K562 treated with DMSO at 1 percent for 4 hours (cell line): Measurements from ENCODE around the gene SP2. TPM values are rescaled to one million over a fixed set of nuclear protein-coding genes. Genes with fewer than 3 reads are reported as not detected.

ENCODE experiments used
- total RNA-seq: library from RNA; unstranded; fragments of 300-600 nt; gene quantifications from 2 replicates; pipeline ENCODE4 v1.2.3, GENCODE V29; 2022; ENCODE audit not compliant: insufficient read depth

Gene SP2
- 14.9 and 15.0 TPM in 2 replicates for total RNA-seq

GRCh38 chr17:47895856-47896671 is at the start of gene SP2:
Gene SP2 (plus strand): TSS chr17:47896236. CDS start chr17:47896287, 51 bp downstream.

GRCh38 chr17:47850692-47851573 is 45.1 kb upstream of the SP2 start, which contains the start of gene SP6:
Gene SP6 (minus strand): TSS chr17:47851163. CDS start chr17:47848429, 2,734 bp downstream.

GRCh38 chr17:47941246-47942095 is 45.4 kb downstream of the SP2 start, which contains the start of gene PNPO:
Gene PNPO (plus strand): TSS chr17:47941571. CDS start chr17:47941676, 105 bp downstream.

GRCh38 chr17:47957591-47958490 is 61.8 kb downstream of the SP2 start, which contains the start of gene PRR15L:
Gene PRR15L (minus strand): TSS chr17:47957883. CDS start chr17:47953234, 4,649 bp downstream.

GRCh38 chr17:47970725-47971499 is 74.9 kb downstream of the SP2 start, which contains the start of gene CDK5RAP3:
Gene CDK5RAP3 (plus strand): TSS chr17:47971113. CDS start chr17:47971147, 34 bp downstream.

Other genes with a start within 250 kb of the SP2 start
- 153 and 154 TPM in 2 replicates for gene KPNB1, start 246.3 kb upstream of the SP2 start, total RNA-seq
- 7.0 and 9.2 TPM in 2 replicates for gene TBKBP1, start 202.1 kb upstream of the SP2 start, total RNA-seq
- not detected in 2 replicates for gene TBX21, start 163.0 kb upstream of the SP2 start, total RNA-seq
- 7.3 and 10.4 TPM in 2 replicates for gene OSBPL7, start 74.4 kb upstream of the SP2 start, total RNA-seq
- 86.5 and 91.3 TPM in 2 replicates for gene MRPL10, start 64.7 kb upstream of the SP2 start, total RNA-seq
- gene LRRC46, start 64.6 kb upstream of the SP2 start, total RNA-seq: 1.1 and 1.2 TPM in 2 replicates
- gene SCRN2, start 55.0 kb upstream of the SP2 start, total RNA-seq: 14.6 and 19.6 TPM in 2 replicates
- 8.9 and 9.5 TPM in 2 replicates for gene SP6, start 45.1 kb upstream of the SP2 start, total RNA-seq
- 7.3 and 8.2 TPM in 2 replicates for gene PNPO, start 45.3 kb downstream of the SP2 start, total RNA-seq
- gene PRR15L, start 61.6 kb downstream of the SP2 start, total RNA-seq: not detected in 2 replicates
- gene CDK5RAP3, start 74.9 kb downstream of the SP2 start, total RNA-seq: 155 and 172 TPM in 2 replicates
- gene COPZ2, start 141.6 kb downstream of the SP2 start, total RNA-seq: not detected in 2 replicates
- 151 and 167 TPM in 2 replicates for gene NFE2L1, start 152.1 kb downstream of the SP2 start, total RNA-seq
- 37.5 and 45.3 TPM in 2 replicates for gene CBX1, start 205.2 kb downstream of the SP2 start, total RNA-seq
- 19.2 and 32.7 TPM in 2 replicates for gene SNX11, start 211.5 kb downstream of the SP2 start, total RNA-seq